Renal cortical epithelial cell (primary cell): ENCODE results near the gene LOC101059915. TPM values are rescaled to one million over a fixed set of nuclear protein-coding genes. Genes with fewer than 3 reads are reported as not detected.
"Not testable (repeated sequence)": the region's sequence is repeated elsewhere in the genome, so short reads cannot be mapped to it uniquely, and the experiment has no call there.

Experiments
- DNase-seq: peaks from one replicate; pipeline ENCODE4 v3.0.0-alpha.2; 2011; ENCODE audit warnings: low read depth
- total RNA-seq: library from RNA; depleted of rRNA; stranded (reverse); fragments of >200 nt; gene quantifications from 2 replicates; pipeline ENCODE4 v1.2.3, GENCODE V29; 2014

The LOC101059915 gene

GRCh38 chrX:71675636-71676035 lies 8.3 kb downstream of the LOC101059915 start:
- not testable (repeated sequence) for DNase-seq

GRCh38 chrX:71676068-71676795 lies 8.9 kb downstream of the LOC101059915 start:
- DNase-seq: not testable (repeated sequence)

- DNase-seq: not testable (repeated sequence)
Observed at GRCh38 chrX:71677195-71677594, 9.8 kb downstream of the LOC101059915 start.

GRCh38 chrX:71679575-71680207 lies 12.3 kb downstream of the LOC101059915 start:
- DNase-seq: no peak

- not testable (repeated sequence) for DNase-seq
Observed at GRCh38 chrX:71696641-71697465, 29.5 kb downstream of the LOC101059915 start.

GRCh38 chrX:71697466-71698298 lies 30.3 kb downstream of the LOC101059915 start:
- DNase-seq: not testable (repeated sequence)

GRCh38 chrX:71698299-71699022 lies 31.1 kb downstream of the LOC101059915 start:
- DNase-seq: not testable (repeated sequence)

- not testable (repeated sequence) for DNase-seq
Observed at GRCh38 chrX:71699023-71699344, 31.6 kb downstream of the LOC101059915 start.

GRCh38 chrX:71702853-71703252 lies 35.5 kb downstream of the LOC101059915 start:
- not testable (repeated sequence) for DNase-seq

GRCh38 chrX:71714064-71714463 lies 46.7 kb downstream of the LOC101059915 start:
- not testable (repeated sequence) for DNase-seq

- DNase-seq: not testable (repeated sequence)
Observed at GRCh38 chrX:71715551-71715950, 48.2 kb downstream of the LOC101059915 start.

GRCh38 chrX:71716323-71716722 lies 49.0 kb downstream of the LOC101059915 start:
- DNase-seq: not testable (repeated sequence)

GRCh38 chrX:71718185-71718584 lies 50.8 kb downstream of the LOC101059915 start, which contains the start of gene CXorf49:
Gene CXorf49, minus strand, starts transcription at chrX:71718285. Its CDS starts 134 bp downstream, at chrX:71718151.
- not testable (repeated sequence) for DNase-seq

- not testable (repeated sequence) for DNase-seq
Observed at GRCh38 chrX:71719195-71719594, 51.8 kb downstream of the LOC101059915 start.

- not testable (repeated sequence) for DNase-seq
Observed at GRCh38 chrX:71720289-71720886, 53.0 kb downstream of the LOC101059915 start.

Other genes with a start within 250 kb of the LOC101059915 start
- gene OGT, start 134.4 kb upstream of the LOC101059915 start, total RNA-seq: 81.3 and 117 TPM in 2 replicates
- 0.17 and 3.7 TPM in 2 replicates for gene GCNA, start 89.1 kb upstream of the LOC101059915 start, total RNA-seq
- gene CXCR3, start 49.0 kb upstream of the LOC101059915 start, total RNA-seq: not detected in 2 replicates
- gene CXorf49, start 50.7 kb downstream of the LOC101059915 start, total RNA-seq: 0.69 TPM in 1 of 2 replicates, not detected in the other
- gene CXorf49B, start 95.8 kb downstream of the LOC101059915 start, total RNA-seq: 0.69 TPM in 1 of 2 replicates, not detected in the other
- gene NHSL2, start 243.3 kb downstream of the LOC101059915 start, total RNA-seq: under 0.01 and 0.45 TPM in 2 replicates